Midbrain (tissue), 1 donor: Measurements from ENCODE around the gene SEMA5B.

ENCODE experiments used
- DNase-seq: peaks from one replicate; lab custom pipeline; 2025; lab: John Stamatoyannopoulos, UW

SEMA5B gene

DNA sequence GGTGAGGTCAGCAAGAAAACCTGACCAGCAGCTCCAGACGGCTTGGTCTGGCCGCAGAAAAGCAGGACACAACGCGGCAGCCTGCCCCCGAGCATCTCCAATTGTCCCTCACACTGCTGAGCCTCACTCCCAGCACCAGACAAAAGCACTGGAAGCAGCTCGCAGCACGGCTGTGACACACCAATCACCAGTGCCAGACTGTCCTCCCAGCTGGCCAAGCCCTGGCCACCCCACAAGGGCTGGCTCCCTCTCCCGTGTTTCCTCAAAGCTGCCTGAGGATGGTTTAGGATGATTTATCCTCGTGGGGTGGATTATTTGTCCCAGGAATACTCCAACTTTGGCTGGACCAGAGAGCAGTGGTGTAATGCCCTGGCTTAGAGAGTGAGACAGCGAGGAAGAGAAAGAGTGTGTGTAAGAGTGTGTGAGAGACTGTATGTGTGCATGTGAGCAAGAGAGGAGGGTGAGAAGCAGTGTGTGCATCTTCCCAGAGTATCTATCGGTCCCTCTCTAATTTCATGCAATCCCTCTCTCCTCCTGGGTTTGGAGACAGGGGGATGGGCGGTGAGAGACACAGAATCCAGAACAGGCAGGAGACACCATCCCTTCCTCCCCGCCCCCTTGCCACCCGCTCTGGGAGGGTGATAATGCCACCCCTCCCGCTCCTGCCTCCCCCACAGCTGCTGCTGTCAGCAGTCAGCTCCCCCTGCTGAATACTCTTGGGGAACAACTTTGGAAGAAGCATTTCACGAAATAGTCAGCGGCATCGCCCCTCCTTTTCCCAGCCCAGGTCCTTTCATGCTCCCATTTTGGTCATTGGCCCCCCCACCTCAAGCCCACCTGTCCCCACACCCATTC, 34.2 kb downstream of the SEMA5B start:
- DNase-seq = peak; percentile 10

DNA sequence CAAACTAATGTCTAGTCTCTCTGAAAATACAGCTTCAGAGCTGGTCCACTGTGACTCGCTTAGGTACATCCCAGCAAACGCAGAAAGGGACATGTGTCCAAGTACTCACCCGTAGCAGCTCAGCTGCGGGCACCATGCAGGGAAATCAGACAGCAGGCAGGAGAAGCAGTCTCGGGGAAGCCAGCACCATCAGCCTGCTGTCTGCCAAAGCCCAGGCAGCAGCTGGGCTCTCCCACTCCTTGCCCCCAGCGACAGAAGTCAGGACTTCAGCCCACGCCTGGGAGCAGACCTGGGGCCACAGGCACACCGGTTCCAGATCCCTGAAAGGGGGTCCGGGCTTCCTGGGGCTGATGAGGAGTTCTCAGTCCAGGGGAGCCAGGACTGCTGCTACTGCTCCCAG, 34.9 kb downstream of the SEMA5B start:
- DNase-seq = no peak

DNA sequence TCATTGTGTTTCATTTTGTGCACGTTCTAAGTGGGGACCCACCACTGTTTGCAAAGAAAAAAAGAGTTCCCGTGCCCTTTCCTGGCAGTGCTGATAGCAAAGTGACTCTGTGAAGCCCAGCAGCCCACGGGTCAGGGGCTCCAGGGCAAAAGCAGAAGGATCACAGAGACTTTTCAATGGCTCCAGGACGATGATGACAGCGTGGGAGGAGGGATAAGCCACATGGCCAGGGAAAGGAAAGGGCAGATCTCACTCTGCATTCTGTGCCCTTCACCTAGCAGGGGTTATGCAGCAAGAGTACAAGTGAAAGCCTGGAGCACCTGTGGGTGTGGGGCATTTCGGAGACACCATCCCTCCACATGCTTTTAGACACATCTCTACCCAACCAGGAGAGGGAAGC, 35.4 kb downstream of the SEMA5B start:
- DNase-seq = no peak

DNA sequence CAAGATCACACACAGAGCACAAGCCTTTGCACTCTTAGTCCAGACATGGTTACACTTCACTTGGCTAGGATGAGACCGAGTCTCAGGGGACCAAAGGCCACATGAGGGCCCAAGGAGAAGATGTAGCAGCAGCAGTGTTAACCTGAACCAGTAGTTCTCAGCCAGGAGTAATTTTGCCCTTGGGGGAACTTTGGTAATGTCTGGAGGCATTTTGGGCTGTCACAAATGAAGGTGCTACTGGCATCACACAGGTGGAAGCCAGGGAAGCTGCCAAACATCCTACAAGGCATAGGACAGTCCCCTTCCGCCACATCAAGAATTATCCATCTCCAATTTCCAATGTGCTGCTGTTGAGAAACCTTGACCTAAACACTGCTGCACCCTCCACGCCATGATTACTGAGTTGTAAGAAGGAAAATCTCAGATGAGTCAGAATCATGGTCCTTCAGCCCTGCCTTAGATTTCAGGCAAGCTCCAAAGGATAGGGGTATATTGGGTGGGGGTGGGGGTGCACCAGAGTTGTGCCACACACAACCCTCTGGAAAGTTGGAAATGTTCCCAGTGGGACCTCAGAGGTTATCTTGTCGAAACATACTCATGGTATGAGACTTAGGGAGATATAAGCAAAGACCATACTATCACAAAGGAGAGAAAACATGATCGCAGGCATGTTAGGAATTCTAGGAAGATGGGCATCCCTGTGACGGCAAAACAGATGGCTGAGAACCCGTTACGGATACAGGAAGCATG, 36.2 kb downstream of the SEMA5B start:
- no peak for DNase-seq

DNA sequence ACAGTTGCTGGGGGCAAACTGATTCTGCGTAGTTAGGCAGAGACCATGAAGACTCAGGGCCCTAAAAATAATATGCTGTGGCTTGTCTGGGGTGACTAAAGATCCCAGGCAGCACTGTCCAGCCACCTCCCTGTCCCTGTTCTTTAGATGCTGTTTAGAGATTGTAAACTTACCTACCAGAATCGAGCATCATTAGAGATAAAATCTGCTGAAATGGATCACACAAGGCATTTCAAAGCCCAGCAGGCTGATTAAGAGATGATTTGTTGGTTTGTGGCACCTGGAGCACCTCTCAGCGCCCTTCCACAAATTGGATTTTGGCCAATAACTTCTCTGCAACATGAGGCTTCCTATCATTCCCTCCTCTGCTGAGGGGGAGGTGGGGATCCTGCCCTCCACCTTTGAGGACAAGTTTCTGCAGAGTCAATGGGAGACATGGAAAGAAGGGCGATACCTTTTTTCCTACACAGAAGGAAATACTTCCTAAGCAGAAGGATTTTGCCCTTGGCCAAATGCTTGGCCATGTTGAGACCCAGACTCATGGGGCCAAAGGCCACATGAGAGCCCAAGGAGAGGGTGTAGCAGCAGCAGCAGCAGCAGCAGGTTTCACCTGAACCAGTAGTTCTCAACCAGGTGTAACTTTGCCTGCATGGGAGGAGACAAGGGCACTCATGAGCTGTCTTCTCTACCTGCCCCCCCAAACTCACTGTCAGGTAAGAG, 37.5 kb downstream of the SEMA5B start:
- DNase-seq = no peak

DNA sequence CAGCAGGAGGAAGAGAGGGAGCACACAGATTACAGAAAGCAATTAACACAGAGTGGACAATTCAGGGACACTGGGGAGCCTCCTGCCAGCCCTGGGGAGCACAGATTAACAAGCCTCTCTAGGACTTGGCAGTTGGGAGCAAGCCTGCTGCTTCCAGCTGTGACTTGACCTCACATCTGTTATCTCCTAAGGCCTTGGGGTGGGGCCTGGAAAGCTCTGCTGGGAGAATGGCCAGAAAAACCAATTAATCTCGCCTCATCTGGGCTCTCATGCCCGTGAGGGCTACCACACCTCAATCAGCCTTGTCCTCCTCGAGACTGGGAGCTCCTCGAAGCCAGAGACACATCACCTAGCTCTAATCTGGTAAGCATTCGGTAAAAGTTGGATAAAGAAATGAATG, 39.1 kb downstream of the SEMA5B start:
- DNase-seq = no peak

DNA sequence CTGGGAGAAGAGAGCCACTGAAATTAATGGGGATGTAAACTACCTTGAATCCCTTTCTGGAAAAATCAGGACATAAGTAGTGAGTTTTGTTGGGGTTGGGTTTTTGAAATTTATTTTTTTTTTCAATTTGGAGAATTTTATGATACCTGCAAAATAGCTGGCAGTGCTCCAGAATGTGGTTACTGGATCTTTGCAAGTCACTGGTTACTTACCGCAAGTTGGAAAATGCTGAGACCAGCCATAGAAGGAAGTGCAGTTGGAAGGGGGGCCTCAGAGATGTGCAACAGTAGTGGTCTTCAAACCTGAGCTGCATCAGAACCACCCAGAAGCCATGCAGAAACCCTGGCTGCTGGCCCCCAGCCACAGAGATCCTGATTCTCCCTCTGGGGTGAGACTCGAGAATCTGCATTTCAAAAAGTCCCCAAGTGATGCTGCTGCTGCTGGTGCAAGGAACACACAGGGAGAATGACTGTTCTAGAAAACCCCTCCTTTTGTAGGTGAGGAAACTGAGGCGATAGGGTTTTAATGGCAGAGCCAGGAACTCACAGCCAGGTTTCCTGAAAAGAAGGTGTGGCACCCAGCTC, 39.7 kb downstream of the SEMA5B start:
- no peak for DNase-seq

DNA sequence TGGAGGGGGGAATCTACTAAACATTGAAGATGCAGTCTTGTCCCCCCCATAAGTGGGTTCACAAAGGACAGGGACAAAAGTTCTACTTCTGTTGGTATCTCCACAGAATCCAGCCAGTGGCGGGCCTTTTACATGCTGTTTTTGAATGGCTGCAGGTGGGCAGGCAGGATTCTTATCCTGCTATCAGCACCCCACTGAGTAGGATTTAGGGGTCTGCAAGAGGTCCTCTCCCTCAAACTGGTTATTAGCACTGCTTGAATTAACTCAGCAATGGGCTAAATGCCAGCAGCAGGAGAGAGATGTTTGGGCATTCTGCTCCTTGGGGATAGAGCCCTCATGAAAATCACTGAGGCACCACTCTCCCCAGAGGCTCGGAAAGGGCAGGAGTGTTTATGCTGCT, 40.3 kb downstream of the SEMA5B start:
- DNase-seq = no peak

DNA sequence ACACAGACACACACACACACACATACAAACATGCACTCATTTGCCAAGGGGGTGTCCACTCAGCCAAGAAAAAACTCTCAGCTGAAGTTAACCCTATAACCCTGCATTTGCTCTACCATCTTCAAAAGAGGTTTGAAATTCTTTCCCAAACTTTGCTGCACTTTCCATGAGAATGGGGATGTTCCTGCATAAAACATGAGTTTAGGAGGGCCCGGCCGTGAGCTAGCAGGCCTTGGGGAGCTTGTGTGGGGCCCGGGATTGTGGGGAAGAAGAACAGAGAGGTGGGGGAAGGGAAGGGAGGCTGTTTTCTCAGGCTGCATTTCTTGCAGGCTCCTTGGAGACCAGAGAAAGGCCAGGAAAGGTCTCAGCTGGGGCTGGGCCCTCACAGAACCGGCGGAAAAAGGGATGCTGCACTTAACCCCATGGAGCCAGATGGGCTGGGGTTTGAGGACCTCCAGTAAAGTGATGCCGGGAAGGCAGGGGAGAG, 40.8 kb downstream of the SEMA5B start:
- DNase-seq = no peak

DNA sequence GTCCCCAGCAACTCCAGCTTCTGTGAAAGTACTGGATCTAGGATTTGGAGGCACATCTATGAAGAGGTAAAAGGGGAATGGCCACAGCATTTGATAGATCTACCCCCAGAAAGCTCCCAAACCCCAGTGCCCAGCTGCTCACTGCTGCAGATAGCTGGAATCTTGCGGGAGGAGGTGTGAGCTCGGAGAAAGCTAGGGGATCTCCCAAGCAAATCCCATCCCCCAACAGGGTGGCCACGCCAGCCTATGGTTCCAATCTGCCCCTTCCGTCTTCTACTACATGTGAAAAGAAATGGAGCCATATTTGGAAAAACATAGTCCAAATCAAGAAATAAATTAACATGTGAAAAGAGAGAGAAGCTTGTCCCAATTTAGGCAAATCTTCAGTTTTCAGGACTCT, 42.0 kb downstream of the SEMA5B start:
- DNase-seq = no peak

DNA sequence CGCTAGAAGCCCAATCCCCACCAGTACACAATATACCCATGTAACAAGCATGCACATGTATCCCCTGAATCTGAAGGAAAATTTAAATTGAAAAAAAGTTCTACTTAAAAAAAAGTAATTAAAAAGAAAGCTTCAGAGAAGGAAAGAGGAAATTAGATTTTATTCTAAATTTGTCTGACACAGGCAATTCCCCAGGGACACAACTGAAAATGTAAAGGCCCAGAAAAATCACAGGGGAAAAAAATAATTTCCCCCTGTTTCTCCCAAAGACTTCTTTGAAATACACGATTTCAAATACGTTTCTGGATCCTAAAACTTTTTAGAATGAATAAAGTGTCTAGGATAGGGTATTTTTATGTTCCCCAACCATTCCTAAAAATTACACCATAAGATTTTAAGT, 42.9 kb downstream of the SEMA5B start:
- DNase-seq = no peak

DNA sequence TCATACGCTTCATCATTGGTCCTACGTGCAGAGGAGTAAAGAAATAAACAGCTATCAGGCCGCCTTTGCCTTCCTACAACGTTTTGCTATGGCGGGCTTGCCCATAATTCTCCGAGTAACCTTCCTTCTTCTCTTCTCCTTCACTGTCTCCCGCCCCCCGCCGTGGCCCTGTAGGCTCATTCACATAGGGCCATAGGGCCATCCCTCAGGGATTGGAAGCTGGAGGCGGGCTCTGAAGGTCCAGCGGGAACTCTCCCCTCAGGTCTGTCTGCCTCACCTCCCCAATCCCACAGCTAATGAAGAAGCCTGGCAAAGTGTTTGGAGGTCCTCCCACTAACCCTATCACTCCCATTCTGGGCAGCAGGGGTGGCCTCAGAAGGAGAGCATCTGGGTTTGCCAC, 43.6 kb downstream of the SEMA5B start:
- no peak for DNase-seq

DNA sequence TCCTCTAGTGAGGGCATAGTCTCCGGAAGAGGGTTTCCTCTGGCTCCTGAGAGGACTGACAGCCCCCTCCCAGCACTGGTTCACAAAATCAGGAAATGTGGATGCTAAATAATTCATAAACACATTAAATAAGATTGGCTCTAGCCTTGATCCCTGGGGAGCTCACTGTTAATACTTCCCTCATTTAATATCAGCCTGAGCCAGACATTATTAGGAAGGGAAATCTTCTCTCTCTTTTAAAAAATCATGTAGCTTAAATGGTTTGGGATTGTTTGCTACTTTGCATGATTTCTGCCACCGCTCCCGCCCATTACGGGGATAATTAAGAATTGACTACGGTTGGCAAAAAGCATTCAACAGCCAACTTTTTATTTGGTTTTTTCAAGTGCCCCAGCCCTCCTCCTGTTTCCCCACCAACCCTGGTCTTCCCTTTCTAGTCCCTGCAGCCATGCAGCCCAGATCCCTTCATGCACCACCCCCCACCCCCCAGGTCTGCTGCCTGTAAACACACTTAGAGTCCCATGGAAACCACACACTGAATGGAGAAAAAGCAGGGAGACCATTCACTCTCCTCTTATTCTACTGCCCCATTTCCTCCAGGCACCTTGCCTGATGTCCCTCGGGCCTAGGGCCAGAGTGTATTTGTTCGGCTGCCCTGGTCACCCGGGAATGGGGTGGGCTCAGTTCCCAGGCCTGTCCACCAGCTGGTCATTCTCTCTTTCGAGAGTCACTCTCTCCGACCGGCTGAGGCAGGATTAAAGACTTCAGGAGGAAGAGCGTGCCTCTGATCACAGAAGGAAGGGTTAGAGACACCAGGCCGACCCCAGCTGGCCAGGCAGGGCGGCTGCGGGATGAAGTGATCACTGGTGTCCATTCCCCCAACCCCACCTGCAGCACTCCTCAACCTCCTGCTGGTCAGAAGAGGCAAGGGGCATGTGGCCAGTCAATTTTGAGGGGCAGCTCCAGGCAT, 45.1 kb downstream of the SEMA5B start:
- peak; percentile 67 for DNase-seq

DNA sequence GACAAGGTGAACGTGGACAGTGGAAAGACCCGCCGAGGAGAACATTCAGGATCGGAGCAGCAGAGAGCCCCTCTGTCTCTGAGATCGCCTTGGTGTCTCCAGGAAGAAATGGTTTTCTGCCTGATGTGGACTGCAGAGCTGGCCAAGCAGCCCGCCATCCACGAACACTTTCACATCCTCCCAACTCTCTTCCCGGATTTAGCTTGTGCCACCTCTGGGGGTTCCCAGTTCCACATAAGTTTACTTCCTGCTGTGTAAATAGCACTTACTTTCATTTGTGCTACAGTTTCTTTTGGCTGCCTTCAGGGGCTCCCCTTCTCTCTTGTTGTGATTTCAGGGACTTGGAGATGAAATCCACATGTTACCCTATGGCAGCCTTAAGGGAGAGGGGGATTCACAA, 48.4 kb downstream of the SEMA5B start:
- no peak for DNase-seq

DNA sequence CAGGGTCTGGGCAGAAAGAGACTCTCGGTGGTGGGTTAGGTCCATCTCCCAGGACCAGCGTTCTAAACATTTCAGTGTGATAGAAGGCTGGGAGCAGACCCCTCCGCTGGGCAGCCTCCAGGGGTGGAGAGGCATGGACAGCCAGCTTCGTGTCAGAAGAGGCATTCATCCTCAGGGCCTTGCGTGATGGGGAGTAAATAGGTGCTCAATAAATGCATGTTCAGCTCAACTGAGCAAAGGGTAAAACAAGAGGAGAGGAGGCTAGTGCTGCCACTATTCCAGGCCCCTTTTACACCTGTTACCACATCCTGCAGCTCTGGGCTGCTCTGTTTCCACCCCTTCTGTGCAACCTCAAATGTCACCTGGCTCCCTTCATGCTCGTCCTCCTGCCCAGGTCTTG, 49.0 kb downstream of the SEMA5B start:
- no peak for DNase-seq

DNA sequence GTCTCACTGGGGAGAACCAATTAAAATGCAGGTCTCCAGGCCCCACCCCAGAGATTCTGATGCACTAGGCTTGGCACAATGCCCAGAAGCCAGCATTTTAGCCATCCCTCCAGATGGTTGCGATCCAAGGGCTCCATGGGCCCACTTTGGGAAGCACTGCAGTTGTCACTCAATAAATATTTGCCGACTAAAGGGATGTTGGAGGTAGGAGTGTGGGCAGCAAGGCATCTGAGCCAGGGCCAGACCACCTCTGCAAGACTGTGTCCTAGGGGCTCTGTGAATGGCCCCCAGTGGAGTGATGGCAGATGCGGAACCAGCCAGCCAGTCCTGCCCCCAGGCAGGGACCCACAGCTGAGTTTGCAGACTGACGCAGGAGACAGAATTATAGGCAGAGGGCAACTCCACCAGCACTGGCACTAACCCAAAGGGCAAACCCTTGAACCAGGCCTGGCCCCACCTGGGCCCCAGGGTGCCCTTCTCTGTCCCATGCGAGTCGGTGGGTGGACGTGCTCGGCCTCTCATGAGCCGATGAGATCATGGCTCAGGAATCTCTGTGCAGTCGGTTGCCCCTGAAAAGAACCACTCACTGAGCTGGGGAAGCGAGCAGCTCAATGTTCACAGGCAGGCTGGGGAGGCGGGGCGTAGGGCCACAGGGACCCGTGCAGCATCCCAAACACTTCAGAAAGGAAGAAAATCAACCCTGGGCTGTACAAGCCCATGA, 49.7 kb downstream of the SEMA5B start:
- DNase-seq = peak; percentile 25

DNA sequence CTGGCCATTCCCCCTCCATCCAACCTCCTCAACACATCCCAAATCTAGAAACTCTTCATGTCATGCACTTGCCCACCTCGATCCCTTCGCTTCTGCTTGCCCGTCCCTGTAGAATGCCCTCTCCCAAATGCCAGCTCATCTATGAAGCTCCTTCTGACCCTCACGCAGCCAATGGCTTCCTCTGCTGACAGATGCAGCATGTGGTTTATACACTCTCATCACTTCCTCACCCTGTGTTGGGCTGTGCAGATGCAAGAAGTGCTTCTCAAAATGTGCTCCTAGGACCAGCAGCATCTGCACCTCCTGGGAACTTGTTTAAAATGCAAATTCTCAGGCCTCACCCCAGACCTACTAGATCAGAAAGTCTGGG, 51.7 kb downstream of the SEMA5B start:
- DNase-seq = no peak

DNA sequence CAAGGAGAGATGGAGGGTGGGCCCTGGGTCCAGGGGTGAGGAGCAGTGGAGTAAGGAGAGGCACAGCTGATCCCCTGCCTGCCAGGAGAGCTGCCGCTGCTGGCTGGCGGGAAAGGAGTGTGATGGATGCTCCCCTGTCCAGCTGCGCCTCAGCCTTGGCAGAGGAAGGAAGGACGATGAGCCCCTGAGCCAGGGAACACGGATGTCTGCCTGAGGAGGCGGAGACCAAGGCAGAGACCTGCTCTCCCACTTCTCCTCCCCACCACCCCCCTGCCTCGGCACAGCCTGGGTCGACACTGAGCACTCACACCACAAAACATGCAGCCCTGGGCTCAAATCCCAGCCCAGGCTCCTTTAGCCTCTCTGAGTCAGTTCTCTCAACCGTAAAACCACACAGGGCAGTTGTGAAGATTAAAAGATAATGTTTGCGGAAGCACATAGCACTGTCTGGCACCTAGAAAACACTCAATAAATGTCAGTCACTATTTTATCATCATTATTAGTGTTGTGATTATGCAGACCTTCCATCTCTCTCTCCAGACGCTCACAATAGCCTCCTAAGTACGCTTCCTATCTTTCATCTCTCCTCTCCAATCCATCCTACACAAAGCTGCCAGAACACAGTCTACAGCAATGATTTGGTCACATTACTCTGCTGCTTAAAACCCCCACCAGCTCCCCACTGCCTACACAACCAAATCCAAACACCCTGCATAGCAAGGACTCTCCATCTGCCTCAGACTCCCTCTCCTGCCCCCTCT, 52.2 kb downstream of the SEMA5B start:
- no peak for DNase-seq

DNA sequence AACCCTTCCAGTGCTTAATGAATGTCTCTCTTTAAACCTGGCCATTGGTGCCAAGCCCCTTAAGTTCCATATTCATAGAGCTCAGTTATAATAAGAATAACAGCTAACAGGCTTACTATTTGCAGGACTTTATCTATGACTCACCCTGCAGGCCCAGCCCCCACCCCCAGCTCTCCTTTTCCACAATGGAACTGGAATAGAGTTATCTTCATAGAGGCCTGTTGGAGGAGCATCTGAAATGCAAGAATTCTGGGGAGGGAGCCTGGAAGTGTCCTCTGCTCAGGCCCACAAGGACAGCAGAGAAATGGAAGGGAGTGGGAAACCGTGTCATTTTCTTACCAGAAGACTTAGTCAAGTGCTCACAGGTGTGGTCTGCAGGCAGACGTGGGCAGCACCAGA, 52.8 kb downstream of the SEMA5B start:
- no peak for DNase-seq
